ENCODE results near the gene ADGRG2. TPM values are rescaled to one million over a fixed set of nuclear protein-coding genes. Genes with fewer than 3 reads are reported as not detected.
"Not testable (repeated sequence)": the region's sequence is repeated elsewhere in the genome, so short reads cannot be mapped to it uniquely, and the experiment has no call there.

The ADGRG2 gene
- total RNA-seq, 1 experiment from 2014 or later, result 0.11 TPM

GRCh38 chrX:19085666-19086065 lies 36.6 kb downstream of the ADGRG2 start:
- no peak for DNase-seq (ENCODE audit: low read depth)

GRCh38 chrX:19075754-19076153 lies 46.5 kb downstream of the ADGRG2 start:
- no peak for DNase-seq (ENCODE audit: low read depth)

DNA sequence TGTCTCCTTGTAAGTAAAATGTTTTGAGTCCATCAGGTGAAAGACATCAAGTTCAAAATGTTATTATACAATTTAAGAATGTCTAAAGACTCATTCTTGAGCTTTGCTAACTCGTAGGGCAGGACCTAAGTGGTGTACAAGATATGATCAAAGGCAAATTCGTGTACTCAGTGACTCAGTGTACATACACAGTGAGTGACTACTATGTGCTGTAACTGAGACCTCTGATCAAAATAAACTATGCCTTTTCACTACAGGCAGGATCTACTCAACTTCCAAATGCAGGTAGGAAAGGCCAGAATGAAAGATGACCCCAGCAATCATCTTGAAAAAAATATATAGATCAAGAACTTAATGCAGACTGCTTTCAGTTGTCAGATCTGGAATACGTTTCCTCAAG lies 49.9 kb downstream of the ADGRG2 start:
- no peak for DNase-seq (ENCODE audit: low read depth)

- no peak for DNase-seq (ENCODE audit: low read depth)
Observed at GRCh38 chrX:19070555-19070994, 51.7 kb downstream of the ADGRG2 start.

- not testable (repeated sequence) for DNase-seq (ENCODE audit: low read depth)
Observed at GRCh38 chrX:19066987-19067386, 55.3 kb downstream of the ADGRG2 start.

GRCh38 chrX:19065535-19065934 lies 56.7 kb downstream of the ADGRG2 start:
- peak; percentile 1 for DNase-seq (ENCODE audit: low read depth)

DNA sequence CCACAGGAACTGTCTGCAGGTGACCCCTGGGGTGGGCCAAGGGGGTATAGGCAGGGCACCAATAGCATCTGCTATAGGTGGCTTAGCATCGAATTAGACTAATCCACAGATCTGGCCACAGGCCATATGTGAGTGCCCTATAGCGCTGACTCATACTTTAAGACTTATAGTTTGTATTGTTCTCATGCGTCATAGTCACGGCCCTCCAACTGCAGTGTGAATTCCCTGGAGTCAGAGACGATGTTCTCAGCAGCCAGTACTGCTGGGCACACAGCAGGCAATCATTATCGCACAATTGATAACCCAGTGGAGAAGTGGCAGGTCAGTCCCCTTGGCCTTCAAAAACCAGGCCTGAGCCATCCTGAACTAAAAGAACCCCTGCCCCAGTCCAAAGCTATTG lies 58.1 kb downstream of the ADGRG2 start:
- DNase-seq (ENCODE audit: low read depth), result no peak

- no peak for DNase-seq (ENCODE audit: low read depth)
Observed at GRCh38 chrX:19063030-19063429, 59.2 kb downstream of the ADGRG2 start.

GRCh38 chrX:19059067-19059466 lies 63.2 kb downstream of the ADGRG2 start:
- DNase-seq (ENCODE audit: low read depth), result no peak

DNA sequence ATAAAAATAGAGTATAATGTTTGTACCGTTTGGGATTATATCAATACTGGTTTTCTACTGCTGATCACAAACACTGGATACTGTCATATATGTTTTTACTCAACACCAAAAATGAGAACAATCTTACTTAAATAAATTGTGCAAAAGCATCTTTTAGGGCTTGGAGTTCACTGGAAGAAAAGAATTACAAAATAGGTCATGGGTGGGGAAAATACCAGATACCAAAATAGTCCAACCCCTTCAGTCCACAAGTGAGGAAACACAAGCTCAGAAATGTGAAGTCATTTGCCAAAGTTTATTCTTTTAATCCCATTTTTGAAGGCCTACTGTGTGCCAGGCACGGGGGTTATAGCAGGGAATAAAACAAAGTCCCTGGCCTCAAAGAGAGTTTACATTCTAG lies 64.4 kb downstream of the ADGRG2 start:
- DNase-seq (ENCODE audit: low read depth), result no peak

- DNase-seq (ENCODE audit: low read depth), result no peak
Observed at GRCh38 chrX:19049110-19049509, 73.2 kb downstream of the ADGRG2 start.

DNA sequence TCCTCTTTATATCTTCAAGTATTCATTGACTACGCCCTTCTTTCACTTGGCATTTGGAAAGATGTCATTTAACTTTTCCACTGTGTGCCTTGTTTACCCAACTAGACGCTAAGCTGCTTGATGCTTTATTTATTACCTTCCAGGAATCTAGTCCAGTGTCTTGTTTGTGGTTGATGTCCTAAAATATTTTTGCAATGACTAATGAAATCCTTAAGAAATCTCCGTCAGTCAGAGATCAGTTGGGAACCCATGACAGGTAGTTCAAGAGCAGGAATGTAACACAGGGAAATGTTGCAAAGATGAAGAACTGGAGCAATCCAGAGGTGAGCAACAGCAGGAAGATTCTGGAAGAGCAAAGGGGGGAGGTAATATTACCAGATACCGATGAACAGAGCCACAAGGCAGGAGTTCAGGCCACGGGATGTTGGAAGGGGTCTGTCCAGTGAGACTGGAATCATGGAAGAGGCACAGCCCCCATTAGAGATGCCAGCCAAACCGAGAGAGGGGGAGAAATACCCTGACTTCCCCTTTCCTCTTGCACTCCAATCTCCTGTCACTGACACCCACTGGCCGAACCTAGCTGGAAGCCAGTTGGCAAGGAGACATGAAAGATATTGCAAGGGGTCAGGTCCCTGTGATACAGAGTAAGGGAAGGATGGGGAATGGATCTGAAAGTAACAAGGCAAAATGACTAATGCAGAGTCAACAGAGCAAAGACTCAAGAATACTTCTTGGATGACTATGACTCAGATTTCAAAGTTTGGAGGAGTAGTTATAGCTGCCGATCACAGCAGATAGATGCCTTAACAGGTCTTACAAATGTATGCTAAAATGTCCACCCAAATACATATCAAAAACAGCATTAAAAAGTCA lies 75.7 kb downstream of the ADGRG2 start:
- DNase-seq (ENCODE audit: low read depth), result peak; percentile 28

DNA sequence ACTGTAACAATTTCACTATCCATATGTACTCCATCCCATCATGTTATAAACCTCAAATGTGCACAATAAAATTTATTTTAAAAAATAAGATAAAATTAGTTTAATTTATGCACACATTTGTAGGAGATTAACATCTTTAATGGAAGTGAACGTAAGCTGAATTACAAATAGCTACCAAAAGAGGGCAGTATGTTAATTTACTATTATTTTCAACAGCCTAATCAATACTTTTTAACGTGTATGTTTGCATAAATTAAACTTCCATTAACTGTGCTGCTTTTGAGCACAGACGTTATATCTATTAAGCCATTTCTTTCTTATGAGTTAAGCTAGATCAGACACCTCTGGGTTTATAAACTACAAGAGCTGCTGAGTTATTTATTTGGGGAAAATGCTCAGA lies 81.9 kb downstream of the ADGRG2 start:
- DNase-seq (ENCODE audit: low read depth), result no peak

- DNase-seq (ENCODE audit: low read depth), result no peak
Observed at GRCh38 chrX:19034025-19034424, 88.2 kb downstream of the ADGRG2 start.

DNA sequence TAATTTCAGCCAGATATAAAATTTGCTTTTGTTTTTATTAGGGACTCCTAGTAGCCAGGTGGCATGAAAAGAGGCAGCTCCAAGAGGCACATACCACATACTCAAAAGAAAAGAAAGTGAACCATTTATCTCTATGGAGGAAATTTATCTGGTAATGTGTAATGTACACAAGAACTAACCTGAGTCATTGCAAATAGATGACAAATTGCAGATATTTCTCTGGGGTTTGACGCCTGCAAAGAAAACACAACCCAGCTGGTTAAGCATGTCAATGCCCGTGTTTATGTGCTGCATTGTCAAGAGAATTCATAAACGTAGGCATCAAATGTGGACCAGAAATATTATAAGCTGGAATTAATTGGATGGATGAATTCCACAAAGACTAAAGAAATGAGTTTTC lies 91.5 kb downstream of the ADGRG2 start:
- DNase-seq (ENCODE audit: low read depth), result no peak

GRCh38 chrX:19028560-19028959 lies 93.7 kb downstream of the ADGRG2 start:
- DNase-seq (ENCODE audit: low read depth), result no peak

GRCh38 chrX:19024366-19024765 lies 97.9 kb downstream of the ADGRG2 start:
- no peak for DNase-seq (ENCODE audit: low read depth)

DNA sequence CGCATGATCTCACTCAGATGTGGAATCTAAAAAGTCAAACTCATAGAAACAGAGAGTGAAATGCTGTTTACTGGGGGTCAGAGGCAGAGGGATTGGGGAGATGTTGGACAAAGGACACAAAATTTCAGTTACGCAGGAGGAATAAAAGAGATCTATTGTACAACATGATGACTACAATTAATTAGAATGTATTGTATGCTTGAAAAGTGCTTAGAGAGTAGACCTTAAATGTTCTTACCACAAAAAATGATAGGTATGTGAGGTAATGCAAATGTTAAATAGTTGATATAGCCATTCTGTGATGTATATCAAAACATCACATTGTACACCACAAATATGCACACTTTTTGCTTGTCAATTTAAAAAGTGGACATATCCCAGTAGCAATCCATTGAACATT lies 102.3 kb downstream of the ADGRG2 start:
- DNase-seq (ENCODE audit: low read depth), result no peak

- DNase-seq (ENCODE audit: low read depth), result peak; percentile 15
Observed at GRCh38 chrX:19017271-19017670, 105.0 kb downstream of the ADGRG2 start.

DNA sequence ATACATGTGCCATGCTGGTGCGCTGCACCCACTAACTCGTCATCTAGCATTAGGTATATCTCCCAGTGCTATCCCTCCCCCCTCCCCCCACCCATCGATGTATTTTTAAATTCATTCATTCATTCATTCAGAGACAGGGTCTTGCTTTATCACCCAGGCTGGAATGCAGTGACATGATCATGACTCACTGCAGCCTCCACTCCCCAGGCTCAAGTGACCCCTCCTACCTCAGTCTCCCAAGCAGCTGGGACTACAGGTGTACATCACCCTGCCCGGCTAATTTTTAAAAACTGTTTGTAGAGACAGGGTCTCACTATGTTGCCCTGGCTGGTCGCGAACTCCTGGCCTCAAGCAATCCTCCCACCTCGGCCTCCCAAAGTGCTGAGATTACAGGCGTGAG lies 105.7 kb downstream of the ADGRG2 start:
- DNase-seq (ENCODE audit: low read depth), result not testable (repeated sequence)

- no peak for DNase-seq (ENCODE audit: low read depth)
Observed at GRCh38 chrX:19007868-19008267, 114.4 kb downstream of the ADGRG2 start.

DNA sequence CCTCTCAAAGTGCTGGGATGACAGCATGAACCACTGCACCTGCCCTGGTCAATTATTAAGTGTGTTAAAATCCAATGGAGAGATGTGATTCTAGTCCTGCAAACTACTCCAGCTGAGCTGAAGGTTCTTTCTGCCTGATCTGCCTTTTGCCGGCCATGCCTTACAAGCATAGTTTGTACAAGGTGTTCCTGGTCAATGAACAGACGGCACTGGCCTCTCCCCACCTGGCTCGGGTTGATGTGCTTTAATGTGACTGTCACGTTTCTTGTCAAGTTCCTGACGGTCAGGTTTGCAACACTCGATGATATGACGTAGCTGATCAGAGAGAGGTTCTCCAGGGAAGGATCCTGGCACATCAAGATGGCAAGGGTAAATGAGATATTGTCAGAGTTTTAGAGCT lies 115.3 kb downstream of the ADGRG2 start:
- no peak for DNase-seq (ENCODE audit: low read depth)

DNA sequence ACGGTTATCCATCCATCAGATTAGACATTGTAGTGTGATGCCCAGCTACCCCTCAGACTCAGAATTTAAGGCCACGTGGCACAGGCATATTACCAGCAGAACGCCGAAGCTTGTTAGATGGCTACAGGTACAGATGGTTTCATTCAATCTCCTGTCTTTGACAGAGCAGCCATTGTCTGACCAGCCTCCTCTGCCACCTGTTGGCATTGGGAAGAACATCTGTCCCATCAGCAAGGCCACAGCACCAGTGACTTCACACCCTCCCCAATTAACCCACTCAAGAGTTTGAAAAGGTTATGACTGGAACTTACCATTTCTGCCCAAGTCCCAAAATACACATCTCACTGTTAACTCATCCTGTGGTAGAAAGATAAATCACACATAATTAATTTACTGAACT lies 116.4 kb downstream of the ADGRG2 start:
- DNase-seq (ENCODE audit: low read depth), result no peak

- no peak for DNase-seq (ENCODE audit: low read depth)
Observed at GRCh38 chrX:19003756-19004155, 118.5 kb downstream of the ADGRG2 start.
